ENCODE measurements around the gene UBA1.
"Not testable (repeated sequence)": the region's sequence is repeated elsewhere in the genome, so short reads cannot be mapped to it uniquely, and the experiment has no call there.

The UBA1 gene

DNA sequence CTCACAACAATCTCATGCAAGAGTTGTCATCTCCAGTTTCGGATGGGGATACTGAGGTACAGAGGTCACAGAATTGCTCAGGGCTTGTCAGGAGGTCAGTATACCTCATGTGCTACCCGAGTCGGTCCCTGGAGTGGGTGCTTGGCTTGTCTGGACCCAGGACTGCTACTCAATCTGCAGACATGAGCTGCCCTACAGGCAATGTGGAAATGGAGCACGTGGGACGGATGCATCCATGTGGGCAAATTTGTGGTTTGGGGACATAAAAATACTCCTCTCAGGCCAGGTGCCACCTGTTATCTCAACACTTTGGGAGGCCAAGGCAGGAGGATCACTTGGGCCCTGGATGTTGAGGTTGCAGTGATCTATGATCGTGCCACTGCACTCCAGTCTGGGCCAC lies 54.9 kb downstream of the UBA1 start:
- DNase-seq (ENCODE audit: low read depth in 3 of 3, low spot score in 1 of 3) = no peak

- DNase-seq (ENCODE audit: low read depth in 3 of 3, low spot score in 1 of 3) = no peak
These were observed 56.4 kb downstream of the UBA1 start for GRCh38 chrX:47250017-47250347.

- not testable (repeated sequence) for DNase-seq (ENCODE audit: low read depth in 3 of 3, low spot score in 1 of 3)
These were observed 64.0 kb downstream of the UBA1 start for GRCh38 chrX:47257620-47258019.
